ENCODE results near the gene ATP8A1. TPM values are rescaled to one million over a fixed set of nuclear protein-coding genes. Genes with fewer than 3 reads are reported as not detected.

Gene ATP8A1
- total and polyA plus RNA-seq, 2 donors from 2014 or later, result 4.6 to 27.4 TPM

GRCh38 chr4:42637867-42638266, 19.0 kb downstream of the ATP8A1 start:
- Histone ChIP-seq H3K4me1 (ENCODE audit: control insufficient read depth in 2 of 3, insufficient read depth in 2 of 3, low read depth in 1 of 3, low read length in 3 of 3) (peaks cover 0 to 3% (median 0%) of the 10 kb centered on the region in 3 donors), H3K9me3 (ENCODE audit: control insufficient read depth in 2 of 3, insufficient read depth in 1 of 3, low read length in 3 of 3) (no peaks in the 10 kb centered on the region), H3K4me3 (ENCODE audit: low read length in 3 of 3) (no peak overlapping the region), H3K27ac (ENCODE audit: low read depth in 2 of 2, low read length in 2 of 2) (no peak overlapping the region), H3K36me3 (ENCODE audit: control insufficient read depth in 2 of 3, insufficient read depth in 3 of 3, low read length in 3 of 3) (no peaks in the 10 kb centered on the region), H3K27me3 (ENCODE audit: control insufficient read depth, insufficient read depth, low read length) (no peaks in the 10 kb centered on the region), H3K9ac (ENCODE audit: low read length in 3 of 3) (no peak overlapping the region)
- intact Hi-C loops (cut with DNase I), result no loop called here
- TF ChIP-seq CTCF (IDR thresholded peaks at IDR 0.05; ENCODE audit: borderline replicate concordance, extremely low read depth, insufficient read depth), result no peak
- FAIRE-seq, result no peak
- DNase-seq, result no peak

DNA sequence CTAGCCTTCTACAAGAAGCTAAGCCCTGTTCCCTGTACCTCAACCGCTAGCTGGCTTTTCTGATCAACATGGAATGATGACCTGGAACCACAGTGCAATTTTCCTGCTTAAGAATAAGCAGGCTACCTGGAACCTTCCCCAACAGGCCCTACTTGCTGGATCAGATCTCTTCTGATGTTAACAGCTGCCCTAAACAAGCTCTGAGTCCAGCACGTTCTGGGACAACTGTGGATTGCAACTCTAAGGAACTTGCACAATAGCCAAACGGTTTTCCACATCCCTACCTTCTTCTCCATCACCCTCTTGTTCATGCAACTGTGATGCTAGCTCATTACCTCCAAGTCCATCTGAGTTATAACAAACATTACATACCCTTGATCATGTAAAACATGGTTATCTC, 19.8 kb downstream of the ATP8A1 start:
- intact Hi-C loops (cut with DNase I), result no loop called here
- Histone ChIP-seq H3K4me3 (ENCODE audit: low read length in 3 of 3) (no peak overlapping the region), H3K36me3 (ENCODE audit: control insufficient read depth in 2 of 3, insufficient read depth in 3 of 3, low read length in 3 of 3) (no peaks in the 10 kb centered on the region), H3K9ac (ENCODE audit: low read length in 3 of 3) (no peak overlapping the region), H3K9me3 (ENCODE audit: control insufficient read depth in 2 of 3, insufficient read depth in 1 of 3, low read length in 3 of 3) (no peaks in the 10 kb centered on the region), H3K4me1 (ENCODE audit: control insufficient read depth in 2 of 3, insufficient read depth in 2 of 3, low read depth in 1 of 3, low read length in 3 of 3) (peaks cover 0 to 3% (median 0%) of the 10 kb centered on the region in 3 donors), H3K27ac (ENCODE audit: low read depth in 2 of 2, low read length in 2 of 2) (no peak overlapping the region), H3K27me3 (ENCODE audit: control insufficient read depth, insufficient read depth, low read length) (no peaks in the 10 kb centered on the region)
- no peak for TF ChIP-seq CTCF (IDR thresholded peaks at IDR 0.05; ENCODE audit: borderline replicate concordance, extremely low read depth, insufficient read depth)
- FAIRE-seq (no peak), DNase-seq (no peak)

- no peak for DNase-seq
- Histone ChIP-seq H3K4me1 (ENCODE audit: control insufficient read depth in 2 of 3, insufficient read depth in 2 of 3, low read depth in 1 of 3, low read length in 3 of 3) (peaks cover 0 to 3% (median 0%) of the 10 kb centered on the region in 3 donors), H3K4me3 (ENCODE audit: low read length in 3 of 3) (no peak overlapping the region), H3K27me3 (ENCODE audit: control insufficient read depth, insufficient read depth, low read length) (no peaks in the 10 kb centered on the region), H3K9ac (ENCODE audit: low read length in 3 of 3) (no peak overlapping the region), H3K27ac (ENCODE audit: low read depth in 2 of 2, low read length in 2 of 2) (no peak overlapping the region), H3K9me3 (ENCODE audit: control insufficient read depth in 2 of 3, insufficient read depth in 1 of 3, low read length in 3 of 3) (no peaks in the 10 kb centered on the region), H3K36me3 (ENCODE audit: control insufficient read depth in 2 of 3, insufficient read depth in 3 of 3, low read length in 3 of 3) (no peaks in the 10 kb centered on the region)
- no peak for FAIRE-seq
- TF ChIP-seq CTCF (IDR thresholded peaks at IDR 0.05; ENCODE audit: borderline replicate concordance, extremely low read depth, insufficient read depth), result no peak
- intact Hi-C loops (cut with DNase I), result no loop called here
Observed at GRCh38 chr4:42636645-42636949, 20.3 kb downstream of the ATP8A1 start.
